Measurements from ENCODE around the gene MAPK7.

DNA sequence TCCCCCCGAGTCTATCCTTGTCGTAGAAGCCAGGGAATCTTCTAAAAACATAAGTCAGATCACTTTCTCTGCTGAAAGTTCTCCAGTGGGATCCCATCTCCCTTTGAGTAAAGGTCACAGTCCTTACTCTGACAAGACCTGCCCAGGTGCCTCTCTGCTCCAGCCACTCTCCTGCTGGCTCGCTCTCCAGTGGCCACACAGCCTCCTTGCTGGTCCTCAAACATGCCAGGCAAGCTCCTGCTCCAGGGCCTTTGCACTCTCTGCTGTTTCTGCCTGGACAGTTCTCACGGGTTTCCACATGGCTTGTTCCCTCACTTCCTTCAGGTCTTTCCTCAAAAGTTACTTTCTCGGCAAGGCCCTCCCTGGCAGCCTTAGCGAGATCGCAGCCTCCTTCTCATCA lies 19.1 kb upstream of the MAPK7 start:
- TF ChIP-seq, protein P1, sequence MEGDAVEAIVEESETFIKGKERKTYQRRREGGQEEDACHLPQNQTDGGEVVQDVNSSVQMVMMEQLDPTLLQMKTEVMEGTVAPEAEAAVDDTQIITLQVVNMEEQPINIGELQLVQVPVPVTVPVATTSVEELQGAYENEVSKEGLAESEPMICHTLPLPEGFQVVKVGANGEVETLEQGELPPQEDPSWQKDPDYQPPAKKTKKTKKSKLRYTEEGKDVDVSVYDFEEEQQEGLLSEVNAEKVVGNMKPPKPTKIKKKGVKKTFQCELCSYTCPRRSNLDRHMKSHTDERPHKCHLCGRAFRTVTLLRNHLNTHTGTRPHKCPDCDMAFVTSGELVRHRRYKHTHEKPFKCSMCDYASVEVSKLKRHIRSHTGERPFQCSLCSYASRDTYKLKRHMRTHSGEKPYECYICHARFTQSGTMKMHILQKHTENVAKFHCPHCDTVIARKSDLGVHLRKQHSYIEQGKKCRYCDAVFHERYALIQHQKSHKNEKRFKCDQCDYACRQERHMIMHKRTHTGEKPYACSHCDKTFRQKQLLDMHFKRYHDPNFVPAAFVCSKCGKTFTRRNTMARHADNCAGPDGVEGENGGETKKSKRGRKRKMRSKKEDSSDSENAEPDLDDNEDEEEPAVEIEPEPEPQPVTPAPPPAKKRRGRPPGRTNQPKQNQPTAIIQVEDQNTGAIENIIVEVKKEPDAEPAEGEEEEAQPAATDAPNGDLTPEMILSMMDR (IDR thresholded peaks at IDR 0.05), result no peak
- no peak for TF ChIP-seq ZFX (IDR thresholded peaks at IDR 0.05; ENCODE audit: borderline replicate concordance)
